NCI-H146 treated with DMSO at 0.1 percent for 48 hours (cell line): Measurements from ENCODE around the gene PI4K2A.
"Not testable (repeated sequence)": the region's sequence is repeated elsewhere in the genome, so short reads cannot be mapped to it uniquely, and the experiment has no call there.

Experiments used
- DNase-seq: peaks from one replicate; lab custom pipeline; 2025; ENCODE audit not compliant: unreplicated experiment; lab: John Stamatoyannopoulos, UW

PI4K2A gene

DNA sequence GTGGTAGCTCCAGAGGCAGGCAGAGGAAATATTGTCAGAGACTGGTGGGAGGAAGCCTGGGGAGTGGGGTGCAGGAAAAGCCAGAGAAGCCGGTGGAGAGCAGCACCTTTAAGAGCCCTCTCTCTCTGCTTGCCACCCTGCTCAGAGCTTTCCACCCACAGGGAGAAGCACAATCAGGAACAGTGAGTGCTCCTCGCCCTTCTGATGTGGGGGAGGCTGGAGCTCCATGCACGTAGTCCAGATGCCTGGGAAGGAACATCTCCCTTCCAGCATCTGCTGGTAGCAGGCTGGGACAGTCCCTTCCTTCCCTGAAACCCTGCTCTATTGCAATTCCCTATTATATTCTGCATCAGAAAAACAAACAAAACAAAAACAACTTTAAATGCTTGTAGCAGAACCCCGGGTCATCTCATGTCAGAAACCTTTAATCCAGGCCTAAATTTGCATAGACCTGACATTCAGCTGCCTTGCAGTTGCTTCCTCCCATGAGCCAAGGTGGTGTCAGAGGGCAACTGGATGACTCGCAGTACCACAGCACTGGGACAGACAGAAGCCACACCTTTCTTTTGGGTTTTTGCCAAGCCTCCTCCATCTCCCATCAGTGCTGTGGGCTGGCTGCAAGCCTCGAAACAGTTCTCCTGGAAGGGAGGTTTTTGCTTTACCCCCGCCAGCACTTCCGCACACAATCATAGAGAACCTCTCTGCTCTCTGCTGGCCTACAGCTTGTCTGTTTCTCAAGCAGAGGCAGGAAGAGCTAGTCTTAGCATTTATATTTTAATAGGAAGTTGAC, 33.5 kb downstream of the PI4K2A start:
- DNase-seq: no peak

DNA sequence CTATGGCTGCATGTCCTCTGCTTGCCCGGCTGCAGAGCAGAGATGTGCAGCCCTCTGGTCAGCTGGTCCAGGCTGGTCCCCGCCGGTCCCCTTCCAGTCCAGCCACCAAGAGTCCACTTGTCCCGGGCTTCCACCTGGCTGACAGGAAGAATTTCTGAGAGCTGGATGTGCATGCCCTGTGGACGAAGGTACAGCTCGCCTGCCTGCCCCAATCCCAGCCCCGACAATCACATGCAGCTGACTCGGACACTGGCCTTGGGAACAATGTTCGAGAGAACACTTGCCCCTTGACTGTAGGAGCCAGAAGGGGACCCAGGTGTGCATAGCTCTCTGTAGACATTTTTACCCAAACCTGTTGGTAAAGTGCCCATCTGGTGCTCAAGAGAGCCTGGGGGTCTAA, 34.8 kb downstream of the PI4K2A start:
- no peak for DNase-seq

DNA sequence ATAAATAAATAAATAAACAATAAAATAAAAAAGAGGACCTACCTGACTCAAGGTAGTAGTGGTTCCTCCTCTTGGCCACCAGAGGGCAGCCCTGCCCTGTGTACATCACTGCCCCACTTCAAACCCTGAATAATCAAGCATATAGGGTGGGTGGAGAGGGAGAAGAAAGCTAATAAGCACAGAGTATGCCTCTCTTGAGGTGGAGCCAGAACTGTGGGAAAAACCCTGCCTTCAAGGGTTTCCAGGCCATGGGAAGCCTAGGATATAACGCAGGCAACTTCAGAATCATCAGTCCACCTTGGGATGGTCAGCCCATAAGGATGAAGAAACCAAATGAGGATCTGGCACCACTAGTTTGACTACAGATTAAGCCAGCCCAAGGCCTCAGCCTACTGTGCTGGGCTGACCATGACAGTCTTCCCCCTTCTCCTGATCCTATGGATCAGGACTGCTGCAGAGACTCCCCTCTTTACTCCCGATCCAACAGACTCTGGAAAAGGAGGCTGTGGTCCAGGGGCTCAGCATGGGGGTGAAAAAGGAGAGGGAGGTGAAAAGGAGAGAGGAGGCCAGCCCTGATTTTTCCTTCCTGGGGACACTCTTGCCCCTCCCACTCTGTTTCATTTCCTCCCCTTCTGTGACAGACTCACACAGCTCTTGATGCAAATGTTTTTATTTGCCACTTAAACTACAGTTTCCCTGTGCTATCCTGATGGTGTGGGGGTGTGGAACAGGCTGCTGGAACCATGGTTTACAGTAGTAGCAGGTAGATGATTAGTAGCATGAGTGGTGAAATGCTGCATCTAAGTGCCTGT, 36.5 kb downstream of the PI4K2A start:
- DNase-seq: no peak

DNA sequence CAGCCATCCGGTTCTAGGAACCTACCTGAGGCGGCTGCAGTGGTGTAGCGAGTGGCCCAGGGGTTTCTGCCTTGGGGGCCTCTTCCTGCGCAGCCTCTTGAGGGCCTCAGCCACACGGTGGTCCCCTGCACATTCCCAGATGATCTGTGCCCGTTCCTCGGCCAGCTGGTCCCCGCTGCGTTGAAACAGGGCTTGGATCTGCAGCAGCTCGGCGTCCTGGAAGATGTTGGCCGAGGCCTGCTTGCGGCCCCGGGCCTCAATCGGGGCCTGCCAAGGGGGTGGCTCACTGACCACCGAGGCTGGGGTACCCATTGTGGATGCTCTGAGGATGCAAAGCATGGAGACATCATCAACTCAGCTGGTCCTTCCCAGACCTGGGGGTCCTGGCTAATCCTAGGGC, 39.1 kb downstream of the PI4K2A start:
- no peak for DNase-seq

- no peak for DNase-seq
Observed at GRCh38 chr10:97682042-97682441, 41.6 kb downstream of the PI4K2A start.

DNA sequence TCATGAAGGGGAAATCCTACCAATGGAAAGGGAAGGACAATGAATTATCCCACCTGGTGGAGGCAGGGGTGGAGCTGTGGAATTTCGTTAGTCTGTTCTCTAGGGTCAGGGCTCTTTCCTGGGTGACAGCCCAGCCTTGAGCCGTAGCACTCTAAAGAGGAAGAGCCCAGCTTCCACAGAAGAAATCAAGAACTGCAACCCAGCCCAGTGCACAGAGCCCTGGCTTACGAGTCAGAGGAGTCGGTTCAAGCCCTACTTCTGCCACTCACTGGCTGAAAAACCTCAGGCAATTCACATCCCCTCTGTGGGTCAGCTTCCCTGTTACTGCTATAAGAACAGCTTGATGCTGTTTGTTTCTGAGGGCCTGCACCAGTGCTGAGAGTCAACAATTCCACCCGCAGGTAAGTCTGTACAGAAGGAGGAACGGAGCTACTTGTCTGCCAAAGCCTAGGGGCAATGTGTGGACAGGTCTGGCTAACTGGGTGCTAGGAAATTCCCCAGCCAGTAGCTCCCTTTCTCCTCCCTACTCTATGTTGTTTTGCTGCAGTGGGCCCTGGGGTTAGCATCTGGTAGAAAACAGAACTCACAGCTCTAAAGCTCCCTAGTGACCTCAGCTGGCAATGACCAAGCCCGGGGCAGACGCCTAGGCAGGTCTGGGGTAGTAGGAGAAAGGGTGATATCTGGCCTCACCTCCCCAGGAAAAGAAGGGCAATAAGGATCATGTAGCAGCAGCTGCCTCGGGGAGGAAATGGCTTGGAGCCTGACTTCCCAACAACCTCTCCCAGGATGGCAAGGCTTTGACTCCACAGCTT, 43.3 kb downstream of the PI4K2A start:
- no peak for DNase-seq

GRCh38 chr10:97684368-97684713, 43.9 kb downstream of the PI4K2A start:
- not testable (repeated sequence) for DNase-seq

DNA sequence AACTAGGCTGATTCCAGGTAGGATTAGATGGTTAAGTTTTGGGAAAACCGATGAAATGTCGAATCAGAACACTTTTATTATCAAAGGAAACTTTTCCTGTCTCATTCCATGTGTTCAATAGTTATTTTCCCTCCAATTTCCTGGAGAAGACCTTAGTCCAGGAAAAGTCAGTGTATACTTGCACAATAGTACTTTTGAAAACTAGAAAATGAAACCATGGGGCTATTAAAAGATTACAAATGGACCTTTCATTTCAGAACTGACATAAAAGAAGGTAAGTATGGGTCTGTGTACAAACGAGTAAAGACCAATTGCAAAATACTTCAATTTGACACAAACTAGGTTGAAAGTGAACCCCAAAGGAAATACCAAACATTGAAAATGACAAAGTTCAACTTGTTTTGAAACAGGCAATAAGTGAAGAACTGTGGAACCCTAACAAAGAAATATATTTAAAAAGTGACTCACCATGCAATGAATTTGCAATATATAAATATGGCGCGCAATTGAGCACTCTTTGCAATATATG, 44.5 kb downstream of the PI4K2A start:
- DNase-seq: no peak

- no peak for DNase-seq
Observed at GRCh38 chr10:97685395-97685958, 45.0 kb downstream of the PI4K2A start.

GRCh38 chr10:97686301-97686961, 46.0 kb downstream of the PI4K2A start:
- no peak for DNase-seq

DNA sequence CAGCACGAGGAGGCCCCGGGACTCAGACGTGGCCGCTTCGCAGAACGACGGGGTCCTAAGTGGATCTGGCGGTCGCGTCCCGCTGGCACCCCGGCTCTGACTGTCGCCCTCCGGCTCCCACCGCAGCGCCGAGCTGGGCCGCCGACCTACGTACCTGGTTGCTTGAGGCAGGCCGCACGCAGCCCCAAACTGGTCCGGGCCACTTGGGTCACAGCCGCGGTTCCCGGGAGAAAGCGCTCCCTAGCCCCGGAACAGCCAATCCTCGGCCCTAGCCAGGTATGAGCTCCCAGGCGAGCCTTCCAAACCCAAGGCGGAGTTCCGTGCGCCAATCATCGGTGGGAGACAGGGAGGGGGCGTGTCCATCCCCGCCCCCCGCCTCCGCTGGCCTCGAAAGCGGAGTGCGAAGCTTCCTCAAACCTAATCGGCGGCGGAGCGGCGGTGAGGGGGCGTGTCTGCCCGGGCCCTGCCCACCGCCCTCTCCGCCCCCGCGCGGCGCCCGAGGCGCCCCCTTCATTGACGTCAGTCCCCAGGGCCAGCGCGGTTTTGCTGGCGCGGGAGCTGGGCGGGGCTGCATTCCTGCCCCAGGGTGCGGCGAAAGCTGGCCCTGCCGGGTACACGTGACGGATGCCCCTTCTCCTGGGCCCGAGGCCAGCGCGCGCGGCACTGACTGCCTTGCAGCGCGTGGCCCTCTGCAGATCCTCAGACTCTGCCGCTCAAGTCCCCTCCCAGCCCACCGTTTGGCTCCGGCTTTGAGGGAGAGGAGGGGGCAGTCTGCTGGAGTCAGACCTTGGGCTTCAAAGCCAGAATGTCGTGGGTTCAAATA, 46.7 kb downstream of the PI4K2A start, which contains the start of gene AVPI1:
AVPI1 (minus strand) TSS at position 280 of the 823 bp plus-strand sequence. CDS start 7,336 bp downstream, outside the sequence.
- DNase-seq: peak; percentile 95

- DNase-seq: no peak
Observed at GRCh38 chr10:97687785-97688781, 47.6 kb downstream of the PI4K2A start.

GRCh38 chr10:97689559-97690020, 49.1 kb downstream of the PI4K2A start:
- DNase-seq: no peak

DNA sequence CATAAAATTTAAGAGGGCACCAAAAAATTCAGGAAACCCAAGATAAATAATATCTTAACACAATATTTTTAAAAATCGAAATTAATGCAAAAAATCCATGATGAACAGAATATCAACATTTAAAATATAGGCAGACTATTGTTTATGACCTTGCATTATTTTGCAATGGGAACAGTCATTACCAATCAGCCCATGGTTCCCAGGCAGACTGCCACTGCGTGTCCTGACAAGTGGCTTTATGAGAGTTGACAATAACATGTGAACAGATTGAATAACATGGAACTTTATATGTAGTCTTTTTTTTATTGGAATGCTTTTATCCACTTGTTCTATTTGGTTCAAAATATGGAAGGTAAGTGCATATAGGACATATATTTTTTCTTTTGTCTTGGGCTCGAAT, 49.7 kb downstream of the PI4K2A start:
- DNase-seq: no peak

- DNase-seq: not testable (repeated sequence)
Observed at GRCh38 chr10:97698072-97698655, 57.7 kb downstream of the PI4K2A start.

DNA sequence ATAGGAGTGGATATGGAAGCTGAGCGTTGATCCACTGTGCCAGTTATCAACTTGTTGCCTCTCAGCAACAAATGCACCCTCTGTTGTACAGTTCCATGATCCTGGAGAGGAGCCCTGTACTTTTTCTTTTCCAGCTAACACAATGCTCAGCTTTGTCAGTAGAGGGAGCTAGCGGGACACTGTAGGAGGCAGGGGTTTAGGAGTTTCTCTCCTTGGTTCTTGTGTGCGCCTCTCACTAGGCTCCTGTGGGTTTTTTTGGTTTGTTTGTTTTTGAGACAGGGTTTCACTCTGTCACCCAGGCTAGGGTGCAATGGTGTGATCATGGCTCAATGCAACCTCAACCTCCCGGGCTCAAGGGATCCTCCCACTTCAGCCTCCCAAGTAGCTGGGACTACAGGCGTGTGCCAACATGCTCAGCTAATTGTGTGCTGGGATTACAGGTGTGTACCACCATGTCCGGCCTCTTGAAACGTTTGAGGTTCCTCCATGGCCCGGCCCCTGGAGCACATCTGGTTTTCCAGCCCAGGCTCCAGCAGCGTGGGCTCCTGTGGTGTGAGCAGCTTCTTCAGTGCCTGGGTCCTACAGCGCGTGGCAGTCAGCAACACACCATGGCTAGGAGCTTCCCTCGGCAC, 61.1 kb downstream of the PI4K2A start:
- DNase-seq: peak; percentile 62

- DNase-seq: no peak
Observed at GRCh38 chr10:97703398-97704067, 63.1 kb downstream of the PI4K2A start.
